ENCODE data around the gene THSD7A. TPM values are rescaled to one million over a fixed set of nuclear protein-coding genes. Genes with fewer than 3 reads are reported as not detected.

Gene THSD7A
- total and polyA plus RNA-seq, 4 donors, result 0.15 to 2.7 (median 1.9) TPM

GRCh38 chr7:11416641-11417458 lies 415.1 kb downstream of the THSD7A start:
- Histone ChIP-seq H3K9me3 (ENCODE audit: control insufficient read depth in 4 of 4, low read length in 3 of 4) (peaks cover 5 to 10% (median 6%) of the 10 kb centered on the region in 4 donors), H3K4me1 (ENCODE audit: control insufficient read depth in 4 of 4, insufficient read depth in 4 of 4, low read length in 3 of 4) (no peaks in the 10 kb centered on the region), H3K9ac (ENCODE audit: low read depth in 1 of 2, low read length in 2 of 2) (no peak overlapping the region), H3K27ac (ENCODE audit: low read depth in 1 of 2, low read length in 2 of 2) (no peak overlapping the region), H3K4me3 (ENCODE audit: low read depth in 1 of 3, low read length in 3 of 3) (no peak overlapping the region), H3K36me3 (ENCODE audit: control insufficient read depth in 4 of 4, insufficient read depth in 3 of 4, low read depth in 1 of 4, low read length in 3 of 4) (no peaks in the 10 kb centered on the region), H3K27me3 (ENCODE audit: control insufficient read depth in 4 of 4, insufficient read depth in 4 of 4, low read length in 3 of 4) (no peaks in the 10 kb centered on the region)
- no peak for DNase-seq (ENCODE audit: low spot score)
- 69% methylated on average over 1 of the region's 1 CpG for WGBS
- TF ChIP-seq JUND (IDR thresholded peaks at IDR 0.05) (no peak), NR2F2 (IDR thresholded peaks at IDR 0.05) (no peak), TAF1 (conservative IDR thresholded peaks at IDR 0.05) (no peak), FOXA2 (IDR thresholded peaks at IDR 0.05) (no peak), EGR1 (IDR thresholded peaks at IDR 0.05; ENCODE audit: low read depth in 2 of 2) (no peak), RXRA (IDR thresholded peaks at IDR 0.05) (no peak), YY1 (IDR thresholded peaks at IDR 0.05) (no peak)

GRCh38 chr7:11415101-11415500 lies 416.9 kb downstream of the THSD7A start:
- 94% methylated on average over 4 of the region's 4 CpGs for WGBS
- Histone ChIP-seq H3K27ac (ENCODE audit: low read depth in 1 of 2, low read length in 2 of 2) (no peak overlapping the region), H3K27me3 (ENCODE audit: control insufficient read depth in 4 of 4, insufficient read depth in 4 of 4, low read length in 3 of 4) (no peaks in the 10 kb centered on the region), H3K4me3 (ENCODE audit: low read depth in 1 of 3, low read length in 3 of 3) (no peak overlapping the region), H3K36me3 (ENCODE audit: control insufficient read depth in 4 of 4, insufficient read depth in 3 of 4, low read depth in 1 of 4, low read length in 3 of 4) (peaks cover 0 to 3% (median 0%) of the 10 kb centered on the region in 4 donors), H3K4me1 (ENCODE audit: control insufficient read depth in 4 of 4, insufficient read depth in 4 of 4, low read length in 3 of 4) (no peaks in the 10 kb centered on the region), H3K9ac (ENCODE audit: low read depth in 1 of 2, low read length in 2 of 2) (no peak overlapping the region), H3K9me3 (ENCODE audit: control insufficient read depth in 4 of 4, low read length in 3 of 4) (peaks cover 0 to 6% (median 5%) of the 10 kb centered on the region in 4 donors)
- no peak for DNase-seq (ENCODE audit: low spot score)
- no peak for TF ChIP-seq YY1 (IDR thresholded peaks at IDR 0.05)
- no peak for TF ChIP-seq FOXA1 (IDR thresholded peaks at IDR 0.05)
- TF ChIP-seq FOXA2 (IDR thresholded peaks at IDR 0.05), result no peak
- TF ChIP-seq NR2F2 (IDR thresholded peaks at IDR 0.05), result no peak
- no peak for TF ChIP-seq MAX (IDR thresholded peaks at IDR 0.05)
- TF ChIP-seq HNF4A (conservative IDR thresholded peaks at IDR 0.05), result no peak
- no peak for TF ChIP-seq TAF1 (conservative IDR thresholded peaks at IDR 0.05)
- no peak for TF ChIP-seq CTCF (IDR thresholded peaks at IDR 0.05; ENCODE audit: low read depth, low read length, missing input control)
- TF ChIP-seq HNF4G (IDR thresholded peaks at IDR 0.05), result no peak
- no peak for TF ChIP-seq RXRA (IDR thresholded peaks at IDR 0.05)
- TF ChIP-seq EGR1 (IDR thresholded peaks at IDR 0.05; ENCODE audit: low read depth in 2 of 2), result no peak
- no peak for TF ChIP-seq ZBTB33 (IDR thresholded peaks at IDR 0.05)
- TF ChIP-seq GABPA (IDR thresholded peaks at IDR 0.05 in 1 of 2, conservative IDR thresholded peaks at IDR 0.05 in 1 of 2), result no peak
- TF ChIP-seq ATF3 (IDR thresholded peaks at IDR 0.05), result no peak
- no peak for TF ChIP-seq SP1 (IDR thresholded peaks at IDR 0.05)
- TF ChIP-seq REST (IDR thresholded peaks at IDR 0.05), result no peak
- TF ChIP-seq RAD21 (IDR thresholded peaks at IDR 0.05), result no peak
- no peak for TF ChIP-seq JUND (IDR thresholded peaks at IDR 0.05)

Data from liver (tissue), 9 donors.